ENCODE data around the gene SUMO3.

The SUMO3 gene

GRCh38 chr21:44758781-44759627, 58.9 kb downstream of the SUMO3 start:
- no peak overlapping the region for H3K27ac ChIP-seq
- TF ChIP-seq ZFX (IDR thresholded peaks at IDR 0.05; ENCODE audit: borderline replicate concordance) (no peak), CTCF (IDR thresholded peaks at IDR 0.05) (no peak)

GRCh38 chr21:44758141-44758561, 59.7 kb downstream of the SUMO3 start:
- H3K27ac ChIP-seq, result no peak overlapping the region
- TF ChIP-seq ZFX (IDR thresholded peaks at IDR 0.05; ENCODE audit: borderline replicate concordance) (no peak), CTCF (IDR thresholded peaks at IDR 0.05) (no peak)

- TF ChIP-seq ZFX (IDR thresholded peaks at IDR 0.05; ENCODE audit: borderline replicate concordance), result no peak
- no peak for TF ChIP-seq CTCF (IDR thresholded peaks at IDR 0.05)
- no peak overlapping the region for H3K27ac ChIP-seq
Measured at GRCh38 chr21:44757731-44758130, 60.1 kb downstream of the SUMO3 start.

GRCh38 chr21:44756423-44757185, 61.3 kb downstream of the SUMO3 start:
- H3K27ac ChIP-seq, result no peak overlapping the region
- TF ChIP-seq CTCF (IDR thresholded peaks at IDR 0.05) (no peak), ZFX (IDR thresholded peaks at IDR 0.05; ENCODE audit: borderline replicate concordance) (no peak)

All from 22Rv1 (cell line).